Bronchial epithelial cell (primary cell): ENCODE measurements around the gene BLTP3A. TPM values are rescaled to one million over a fixed set of nuclear protein-coding genes. Genes with fewer than 3 reads are reported as not detected.
"Not testable (repeated sequence)": the region's sequence is repeated elsewhere in the genome, so short reads cannot be mapped to it uniquely, and the experiment has no call there.

Experiments used
- DNase-seq: peaks from one replicate; pipeline ENCODE4 v3.0.0-alpha.2; 2010; ENCODE audit warnings: low read depth
- FAIRE-seq: peaks from 2 replicates; lab custom pipeline; 2011; peaks lifted over from hg19 to GRCh38; lab: Jason Lieb, UNC
- H3K27me3 ChIP-seq: 2 replicates; pipeline ENCODE4 v1.5.1; 2011; ENCODE audit warnings: low read length; ENCODE audit not compliant: control insufficient read depth, insufficient read depth
- H3K36me3 ChIP-seq: 2 replicates; pipeline ENCODE4 v1.5.1; 2011; ENCODE audit warnings: low read length; ENCODE audit not compliant: control insufficient read depth, insufficient read depth
- H3K4me3 ChIP-seq: 2 replicates; pipeline ENCODE4 v1.5.1; 2011; ENCODE audit warnings: mild to moderate bottlenecking, low read depth, low read length, control low read depth
- CTCF ChIP-seq: IDR thresholded peaks from 2 replicates; pipeline ENCODE4 v1.5.1; 2011; ENCODE audit warnings: mild to moderate bottlenecking, moderate library complexity, low read length, control low read depth, inconsistent platforms; ENCODE audit not compliant: insufficient read depth, severe bottlenecking
- total RNA-seq: library from RNA; depleted of rRNA; stranded (reverse); fragments of >200 nt; gene quantifications from 2 replicates; pipeline ENCODE4 v1.2.1, GENCODE V29; 2014

Gene BLTP3A
- total RNA-seq, 1 donor from 2014 or later, result 8.2 TPM

GRCh38 chr6:34746104-34746846, 45.6 kb upstream of the BLTP3A start:
- DNase-seq (no peak), FAIRE-seq (no peak)
- H3K36me3 ChIP-seq, result no peaks in the 10 kb centered on the region
- TF ChIP-seq CTCF, result no peak
- no peak overlapping the region for H3K4me3 ChIP-seq
- no peaks in the 10 kb centered on the region for H3K27me3 ChIP-seq

GRCh38 chr6:34748757-34749156, 43.1 kb upstream of the BLTP3A start:
- no peak for FAIRE-seq
- no peak for TF ChIP-seq CTCF
- Histone ChIP-seq H3K27me3 (no peaks in the 10 kb centered on the region), H3K36me3 (no peaks in the 10 kb centered on the region), H3K4me3 (no peak overlapping the region)
- DNase-seq, result no peak

- H3K4me3 ChIP-seq, result peak overlapping the region; percentile 53
- peak; percentile 41 for TF ChIP-seq CTCF
- peak; percentile 20 for DNase-seq
- H3K27me3 ChIP-seq, FAIRE-seq, H3K36me3 ChIP-seq: not testable (repeated sequence)
These were observed 35.4 kb upstream of the BLTP3A start for GRCh38 chr6:34756513-34756856.

- peaks cover 3% of the 10 kb centered on the region for H3K36me3 ChIP-seq
- no peaks in the 10 kb centered on the region for H3K27me3 ChIP-seq
- FAIRE-seq, result no peak
- TF ChIP-seq CTCF, result no peak
- no peak for DNase-seq
- H3K4me3 ChIP-seq, result peak overlapping the region; percentile 53
These were observed 34.1 kb upstream of the BLTP3A start for GRCh38 chr6:34757687-34758274.

- DNase-seq, result no peak
- TF ChIP-seq CTCF, result no peak
- H3K36me3 ChIP-seq, result peaks cover 4% of the 10 kb centered on the region
- FAIRE-seq, result no peak
- no peak overlapping the region for H3K4me3 ChIP-seq
- H3K27me3 ChIP-seq, result no peaks in the 10 kb centered on the region
These were observed 31.8 kb upstream of the BLTP3A start for GRCh38 chr6:34760108-34760507.

GRCh38 chr6:34761681-34762080, 30.2 kb upstream of the BLTP3A start:
- H3K27me3 ChIP-seq, H3K36me3 ChIP-seq, DNase-seq, FAIRE-seq, H3K4me3 ChIP-seq: not testable (repeated sequence)
